Lung (tissue), 12 donors: ENCODE results near the gene DIP2C. TPM values are rescaled to one million over a fixed set of nuclear protein-coding genes. Genes with fewer than 3 reads are reported as not detected.

Experiments used
- ATAC-seq: fragments of 200-7000 bp; cut with Tn5 transposase; one replicate; pipeline ENCODE4 v1.9.1; 2020; ENCODE audit warnings: moderate number of reproducible peaks; ENCODE audit not compliant: insufficient read depth, low FRiP score
- DNase-seq, 3 donors: peaks; one replicate each; pipeline ENCODE4 v3.0.0-alpha.2; 2013 to 2017
- H3K27ac ChIP-seq, 2 donors: one replicate each; pipeline ENCODE4 v1.5.1; 2013; ENCODE audit warnings: mild to moderate bottlenecking in 2 of 2, moderate library complexity in 2 of 2, control low read depth in 1 of 2, inconsistent platforms in 1 of 2, low read depth in 1 of 2, low read length in 1 of 2
- H3K27me3 ChIP-seq, 3 donors: one replicate each; pipeline ENCODE4 v1.5.1; 2013; ENCODE audit warnings: low read length in 2 of 3; ENCODE audit not compliant: control insufficient read depth in 3 of 3, insufficient read depth in 3 of 3
- H3K36me3 ChIP-seq, 4 donors: one replicate each; pipeline ENCODE4 v1.5.1; 2013; ENCODE audit warnings: low read length in 4 of 4, mild to moderate bottlenecking in 1 of 4, moderate library complexity in 1 of 4; ENCODE audit not compliant: control insufficient read depth in 4 of 4, insufficient read depth in 4 of 4
- H3K4me1 ChIP-seq, 5 donors: one replicate each; pipeline ENCODE4 v1.5.1; 2013; ENCODE audit warnings: low read length in 5 of 5, mild to moderate bottlenecking in 2 of 5, moderate library complexity in 1 of 5; ENCODE audit not compliant: control insufficient read depth in 5 of 5, insufficient read depth in 5 of 5
- H3K4me3 ChIP-seq: one replicate; pipeline ENCODE4 v1.5.1; 2013; ENCODE audit warnings: mild to moderate bottlenecking, control low read depth, moderate library complexity
- H3K9ac ChIP-seq, 2 donors: one replicate each; pipeline ENCODE4 v1.5.1; 2013; ENCODE audit warnings: low read length in 2 of 2, control low read depth in 1 of 2; ENCODE audit not compliant: insufficient read depth in 1 of 2
- H3K9me3 ChIP-seq, 4 donors: one replicate each; pipeline ENCODE4 v1.5.1; 2013; ENCODE audit warnings: low read length in 3 of 4, mild to moderate bottlenecking in 1 of 4, moderate library complexity in 1 of 4; ENCODE audit not compliant: control insufficient read depth in 4 of 4, insufficient read depth in 3 of 4
- CTCF ChIP-seq: IDR thresholded peaks from 2 replicates; pipeline ENCODE4 v1.5.1; 2012; ENCODE audit warnings: mild to moderate bottlenecking; ENCODE audit errors: control extremely low read depth, extremely low read depth
- WGBS, 2 donors: extraction: QIAGEN DNeasy Blood & Tissue Kit; methylation state at CpG; one replicate each; pipeline ENCODE4 v1.1.7; 2013; 5-methylcytosine and 5-hydroxymethylcytosine counted together
- polyA plus RNA-seq, 2 donors: library from polyadenylated mRNA; stranded (reverse); fragments of 200-250 nt; gene quantifications; one replicate each; pipeline ENCODE4 v1.2.1, GENCODE V29; 2013
- total RNA-seq, 2 donors: library from RNA; depleted of rRNA in 1 of 2; stranded (reverse); fragments of >200 nt in 1 of 2; gene quantifications; one replicate each; pipeline ENCODE4 v1.2.1, GENCODE V29; 2014 to 2021
- donor health status: control.
- donor health status: control.
- donor health status: Bipolar disorder and iron deficiency.
- donor health status: healthy.
- donor health status: DM: yes; HTN: yes; CAD: no.

The DIP2C gene
- total and polyA plus RNA-seq, 4 donors: 3.6 to 20.0 (median 9.5) TPM

GRCh38 chr10:423178-423577, 266.3 kb downstream of the DIP2C start:
- H3K4me1 ChIP-seq: no peaks in the 10 kb centered on the region
- no peak overlapping the region for H3K9ac ChIP-seq
- no peak for TF ChIP-seq CTCF
- H3K9me3 ChIP-seq: peaks cover 0 to 3% (median 0%) of the 10 kb centered on the region in 4 donors
- 82 to 84% methylated on average over 7 of the region's 7 CpGs for WGBS, 2 donors
- peaks cover 4 to 16% (median 11%) of the 10 kb centered on the region in 4 donors for H3K36me3 ChIP-seq
- no peak overlapping the region for H3K27ac ChIP-seq
- H3K4me3 ChIP-seq: no peak overlapping the region
- no peak for ATAC-seq
- DNase-seq: peak in 2 of 3 donors; percentile 9 to 38
- no peaks in the 10 kb centered on the region for H3K27me3 ChIP-seq

- Histone ChIP-seq H3K9ac (no peak overlapping the region), H3K27ac (no peak overlapping the region), H3K9me3 (peaks cover 0 to 3% (median 0%) of the 10 kb centered on the region in 4 donors), H3K4me1 (no peaks in the 10 kb centered on the region), H3K4me3 (no peak overlapping the region), H3K36me3 (peaks cover 4 to 17% (median 11%) of the 10 kb centered on the region in 4 donors), H3K27me3 (no peaks in the 10 kb centered on the region)
- ATAC-seq (no peak), DNase-seq (no peak)
- 88% methylated on average over 14 of the region's 14 CpGs for WGBS, 2 donors
- no peak for TF ChIP-seq CTCF
Observed at GRCh38 chr10:422675-423074, 266.8 kb downstream of the DIP2C start.

- Histone ChIP-seq H3K9me3 (peaks cover 0 to 3% (median 0%) of the 10 kb centered on the region in 4 donors), H3K27me3 (no peaks in the 10 kb centered on the region), H3K9ac (no peak overlapping the region), H3K4me3 (no peak overlapping the region), H3K4me1 (no peaks in the 10 kb centered on the region), H3K36me3 (peaks cover 4 to 17% (median 11%) of the 10 kb centered on the region in 4 donors), H3K27ac (no peak overlapping the region)
- DNase-seq (no peak), ATAC-seq (no peak)
- TF ChIP-seq CTCF: no peak
- 91% methylated on average over 11 of the region's 11 CpGs for whole genome bisulfite sequencing, 2 donors
Observed at GRCh38 chr10:422241-422640, 267.2 kb downstream of the DIP2C start.

- ATAC-seq: no peak
- Histone ChIP-seq H3K4me3 (no peak overlapping the region), H3K36me3 (peaks cover 4 to 17% (median 12%) of the 10 kb centered on the region in 4 donors), H3K4me1 (no peaks in the 10 kb centered on the region), H3K27ac (no peak overlapping the region), H3K9ac (no peak overlapping the region), H3K9me3 (peaks cover 0 to 3% (median 0%) of the 10 kb centered on the region in 4 donors), H3K27me3 (no peaks in the 10 kb centered on the region)
- TF ChIP-seq CTCF: no peak
- 86 to 89% methylated on average over 8 of the region's 8 CpGs for WGBS, 2 donors
- DNase-seq: no peak
Observed at GRCh38 chr10:421170-421569, 268.3 kb downstream of the DIP2C start.
